Measurements from ENCODE around the gene ZSWIM1.

The ZSWIM1 gene

DNA sequence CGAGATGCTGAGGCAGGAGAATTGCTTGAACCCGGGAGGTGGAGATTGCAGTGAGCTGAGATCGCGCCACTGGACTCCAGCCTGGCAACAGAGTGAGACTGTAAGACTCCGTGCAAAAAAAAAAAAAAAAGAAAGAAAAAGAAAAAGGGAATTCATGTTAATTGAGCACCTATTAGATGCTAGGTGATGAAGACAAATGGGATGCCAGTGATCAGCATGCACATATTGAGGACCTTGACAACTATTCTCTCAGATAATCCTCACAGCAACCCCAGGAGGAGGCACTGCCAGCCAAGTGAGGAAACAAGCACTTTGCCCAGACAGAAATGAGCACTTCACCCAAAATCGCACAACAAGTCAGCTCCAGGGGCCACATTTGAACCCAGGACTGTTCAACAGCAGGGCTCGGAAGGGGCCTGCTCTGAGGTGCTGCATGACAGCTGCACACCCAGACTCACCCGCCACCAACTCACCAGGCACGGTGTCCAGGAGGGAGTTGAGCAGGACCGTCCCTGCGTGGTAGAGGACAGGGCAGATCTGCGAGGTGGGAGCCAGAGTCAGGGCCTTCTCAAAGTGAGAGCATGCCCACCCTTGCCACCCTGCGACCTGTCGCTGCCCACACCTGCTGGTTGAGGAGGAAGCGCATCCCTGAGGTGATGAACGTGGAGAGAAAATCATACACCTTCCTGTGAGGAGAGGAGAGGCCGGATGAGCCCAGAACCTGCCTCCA is 26.4 kb downstream of the ZSWIM1 start:
- in situ Hi-C loops (cut with MboI; ENCODE audit: low sequenced_read_pairs), result no loop called here

DNA sequence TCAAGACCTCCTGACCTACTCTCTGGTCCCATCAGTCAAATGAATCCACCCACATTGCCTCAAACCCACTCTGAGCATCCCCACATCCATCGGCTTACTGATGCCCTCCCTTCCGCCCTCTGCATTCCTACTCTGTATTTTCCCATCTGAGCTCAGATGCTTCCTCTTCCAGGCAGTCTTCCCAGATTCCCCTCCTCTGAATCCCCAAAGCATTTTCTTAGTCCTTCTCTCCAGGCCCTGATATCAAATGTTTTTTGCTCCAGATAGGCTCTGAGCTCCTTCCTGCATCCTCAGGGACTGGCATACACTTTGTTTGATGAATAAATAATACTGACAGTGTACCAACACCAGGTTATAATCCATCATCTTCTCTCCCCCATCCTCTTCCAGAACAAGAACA is 27.1 kb downstream of the ZSWIM1 start:
- in situ Hi-C loops (cut with MboI; ENCODE audit: low sequenced_read_pairs), result no loop called here

DNA sequence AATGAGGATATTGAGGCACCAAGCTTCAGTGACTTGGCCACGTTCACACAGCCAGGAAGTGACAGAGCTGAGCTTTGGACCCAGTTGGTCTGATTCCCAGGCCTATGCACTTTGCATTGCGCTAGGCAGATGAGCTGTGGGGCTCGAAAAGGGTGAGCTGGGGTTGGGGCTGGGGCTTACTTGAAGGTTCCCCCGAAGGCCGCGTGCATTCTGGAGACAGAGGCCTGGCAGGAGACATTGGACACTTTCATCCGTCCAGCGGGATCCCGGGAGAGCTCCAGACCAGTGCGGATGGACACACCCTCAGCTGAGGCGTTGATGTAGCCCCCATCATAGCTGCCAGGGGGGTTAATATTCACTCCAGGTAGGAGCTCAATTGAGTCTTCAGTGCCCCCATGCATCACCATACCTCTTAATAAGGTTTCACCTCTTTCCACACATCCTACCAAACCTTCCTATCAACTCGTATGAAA is 28.3 kb downstream of the ZSWIM1 start:
- in situ Hi-C loops (cut with MboI; ENCODE audit: low sequenced_read_pairs), result no loop called here

DNA sequence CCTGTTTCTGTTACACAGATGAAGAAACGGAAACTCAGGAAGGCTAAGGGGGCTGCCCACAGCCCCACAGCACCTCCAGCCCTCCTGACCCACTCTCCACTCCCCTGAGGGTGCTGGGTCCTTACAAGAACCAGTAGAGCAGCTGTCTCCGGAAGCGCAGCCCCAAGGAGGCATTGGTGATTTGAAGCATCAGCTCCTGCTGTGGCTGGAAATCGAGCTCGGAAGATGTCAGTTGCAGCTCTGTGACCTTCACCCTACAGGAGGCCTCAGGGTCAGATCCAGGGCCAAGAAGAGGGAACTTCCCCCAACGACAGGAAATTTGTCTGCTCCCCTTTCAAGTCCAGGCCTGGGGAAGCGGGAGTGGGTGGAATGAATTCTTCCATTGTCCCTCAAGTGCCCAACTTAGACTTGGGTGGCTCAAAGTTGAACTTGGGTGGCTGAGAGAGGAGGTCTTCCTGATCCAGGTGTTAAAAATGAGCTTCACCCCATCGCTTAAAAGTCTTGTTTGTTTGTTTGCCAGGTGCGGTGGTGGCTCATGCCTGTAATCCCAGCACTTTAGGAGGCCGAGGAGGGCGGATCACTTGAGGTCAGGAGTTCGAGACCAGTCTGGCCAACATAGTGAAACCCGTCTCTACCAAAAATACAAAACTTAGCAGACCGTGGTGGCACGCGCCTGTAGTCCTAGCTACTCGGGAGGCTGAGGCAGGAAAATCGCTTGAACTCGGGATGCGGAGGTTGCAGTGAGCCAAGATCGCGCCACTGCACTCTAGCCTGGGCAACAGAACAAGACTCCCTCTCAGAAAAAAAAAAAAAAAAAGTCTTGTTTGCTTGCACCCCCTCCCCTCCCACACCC is 29.0 kb downstream of the ZSWIM1 start:
- in situ Hi-C loops (cut with MboI; ENCODE audit: low sequenced_read_pairs), result no loop called here

DNA sequence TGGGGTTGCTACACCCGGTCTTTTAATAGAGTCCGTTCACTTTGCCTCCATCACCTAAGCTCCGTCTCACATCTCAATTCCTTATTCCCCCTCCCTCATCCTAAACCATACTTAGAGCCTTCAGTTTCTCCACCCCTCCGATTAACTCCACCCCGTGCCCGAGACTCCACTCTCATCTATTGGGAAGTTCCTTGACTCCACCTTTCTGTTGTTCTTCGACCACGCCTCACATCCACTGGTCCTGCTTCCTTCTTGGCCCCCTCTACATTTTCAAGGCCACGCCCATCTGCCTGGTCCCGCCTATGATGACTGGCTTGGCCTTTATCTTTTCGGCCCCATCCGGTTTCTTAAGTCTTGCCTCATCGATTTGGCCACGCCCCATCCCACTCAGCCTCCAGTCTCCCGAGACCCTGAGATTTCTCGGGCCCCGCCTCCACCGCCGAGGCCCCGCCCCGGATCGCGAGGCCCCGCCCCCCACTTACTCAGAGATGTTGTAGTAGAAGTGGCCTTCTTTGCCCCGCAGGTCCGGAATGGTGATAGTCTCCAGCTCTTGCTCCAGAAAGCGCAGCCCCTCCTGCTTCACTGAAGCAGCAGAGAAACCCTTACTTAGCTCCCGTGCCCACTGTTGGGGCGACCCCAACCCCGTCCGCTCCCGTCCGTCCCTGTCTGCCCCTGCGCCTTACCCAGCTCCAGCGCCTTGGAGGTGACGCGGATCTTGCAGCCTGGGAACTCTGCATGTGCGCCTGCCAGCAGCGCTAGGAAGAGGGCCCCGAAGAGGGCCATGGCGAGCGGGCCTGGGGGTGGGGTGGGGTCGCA is 29.9 kb downstream of the ZSWIM1 start:
- in situ Hi-C loops (cut with MboI; ENCODE audit: low sequenced_read_pairs), result no loop called here

DNA sequence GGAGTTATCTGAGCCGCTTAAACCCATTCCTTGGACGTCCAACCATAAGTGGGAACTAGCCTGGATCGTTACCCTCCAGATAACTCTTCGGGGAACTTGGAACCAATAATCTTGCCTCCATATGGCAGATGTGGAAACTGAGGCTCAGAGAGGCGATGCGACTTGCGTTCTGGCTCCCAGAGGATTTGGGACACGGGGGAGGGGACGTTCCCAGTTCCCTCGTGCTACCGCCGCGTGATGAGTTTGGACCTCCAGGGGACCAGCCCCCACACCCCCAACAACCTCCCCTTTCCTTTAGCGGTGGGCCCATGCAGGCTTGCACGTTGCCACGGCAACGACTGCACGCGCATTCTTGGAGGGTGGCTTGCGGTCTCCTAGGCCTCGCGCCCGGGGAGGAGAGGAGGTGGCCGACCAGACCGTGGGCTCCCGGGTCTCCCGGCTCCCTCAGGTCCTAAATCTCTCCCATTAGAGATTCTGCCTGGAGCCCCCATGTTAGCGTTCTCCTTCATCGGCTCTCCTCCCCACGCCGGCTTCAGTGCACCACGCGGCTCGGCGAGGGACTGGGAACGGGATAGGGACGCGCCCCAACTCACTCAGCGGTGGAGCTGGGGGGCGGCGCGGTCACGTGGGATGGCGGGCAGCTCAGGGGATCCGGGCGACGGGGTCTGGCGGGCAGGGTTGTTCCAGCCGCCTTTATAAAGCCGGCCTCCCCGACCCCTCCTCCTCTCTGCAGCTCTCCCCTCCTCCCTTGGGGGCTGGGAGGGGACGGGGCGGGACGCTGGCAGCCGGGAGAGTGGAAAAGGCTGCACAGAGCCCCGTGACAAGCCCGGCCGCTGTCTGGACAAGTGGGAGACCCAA is 30.7 kb downstream of the ZSWIM1 start, which contains the start of gene PLTP:
TSS of gene PLTP (minus strand) at position 670 of the 858 bp plus-strand sequence. CDS start 703 bp downstream, outside the sequence.
- in situ Hi-C loops (cut with MboI; ENCODE audit: low sequenced_read_pairs), result no loop called here

DNA sequence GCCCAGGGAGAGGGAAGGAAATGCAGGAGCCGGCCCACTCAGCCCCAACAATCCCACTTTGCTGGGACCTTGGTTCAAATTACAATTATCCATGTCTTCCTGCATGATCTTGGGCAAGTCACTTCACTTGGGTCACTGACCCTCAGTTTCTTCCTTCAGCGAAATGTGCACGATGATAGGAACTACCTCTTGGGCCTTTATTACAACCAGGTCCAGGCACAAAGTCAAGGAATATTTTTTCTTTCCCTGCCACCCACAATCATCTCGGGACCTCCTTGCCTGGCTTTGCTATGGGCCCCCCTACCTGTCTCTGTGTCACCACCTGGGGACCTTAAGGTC is 31.3 kb downstream of the ZSWIM1 start:
- in situ Hi-C loops (cut with MboI; ENCODE audit: low sequenced_read_pairs), result no loop called here

DNA sequence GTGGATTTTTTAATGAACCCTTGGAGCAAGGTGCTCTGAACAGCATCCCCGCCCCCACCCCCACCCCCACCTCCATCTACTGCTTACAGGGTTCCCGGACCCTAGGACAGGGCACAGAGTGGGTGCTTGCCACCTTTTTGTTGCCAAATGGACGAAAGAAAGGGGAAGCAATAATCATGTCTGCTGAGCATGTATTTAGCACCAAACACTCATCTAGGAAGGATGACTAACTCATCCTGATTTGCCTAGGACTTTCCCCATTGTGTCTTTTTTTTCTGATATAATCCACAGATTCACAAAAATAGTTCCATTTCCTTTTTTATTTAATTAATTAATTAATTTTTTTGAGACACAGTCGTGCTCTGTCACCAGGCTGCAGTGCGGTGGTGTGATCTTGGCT is 32.1 kb downstream of the ZSWIM1 start:
- in situ Hi-C loops (cut with MboI; ENCODE audit: low sequenced_read_pairs), result no loop called here

DNA sequence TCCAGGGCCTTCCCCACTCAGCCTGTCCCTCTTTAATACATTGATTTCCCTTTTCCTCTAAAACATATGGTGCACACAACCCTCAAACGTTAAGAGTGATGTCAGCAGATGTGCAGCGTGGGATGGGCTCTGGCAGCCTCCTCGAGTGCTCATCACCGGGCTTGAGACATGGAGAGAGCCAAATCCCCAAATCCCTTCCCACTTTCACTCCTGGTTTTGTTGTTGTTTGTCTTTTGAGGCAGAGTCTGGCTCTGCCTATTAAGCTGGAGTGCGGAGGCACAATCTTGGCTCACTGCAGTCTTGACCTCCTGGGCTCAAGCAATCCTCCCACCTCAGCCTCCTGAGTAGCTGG is 36.7 kb downstream of the ZSWIM1 start:
- in situ Hi-C loops (cut with MboI; ENCODE audit: low sequenced_read_pairs), result no loop called here

DNA sequence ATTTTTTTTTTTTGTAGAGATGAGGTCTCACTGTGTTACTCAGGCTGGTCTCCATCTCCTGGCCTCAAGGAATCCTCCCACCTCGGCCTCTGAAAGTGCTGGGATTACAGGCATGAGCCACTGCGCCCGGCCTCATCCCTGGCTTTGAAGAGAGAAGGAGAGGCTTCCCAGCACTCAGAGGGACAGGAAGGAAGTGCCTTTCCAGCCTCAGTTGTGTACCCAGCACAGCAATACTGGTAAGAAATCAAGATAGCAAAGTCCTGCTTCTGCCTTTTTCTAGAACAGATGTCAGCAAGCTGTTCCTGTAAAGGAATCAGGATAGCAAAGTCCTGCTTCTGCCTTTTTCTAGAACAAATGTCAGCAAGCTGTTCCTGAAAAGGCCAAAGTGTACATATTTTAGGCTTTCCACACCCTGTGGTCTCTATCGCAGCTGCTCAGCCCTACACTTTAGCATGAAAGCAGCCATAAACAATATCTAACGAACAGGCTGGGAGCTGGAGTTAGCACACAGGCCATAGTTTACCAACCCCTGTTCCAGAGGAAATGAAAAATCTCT is 37.2 kb downstream of the ZSWIM1 start:
- in situ Hi-C loops (cut with MboI; ENCODE audit: low sequenced_read_pairs), result no loop called here

DNA sequence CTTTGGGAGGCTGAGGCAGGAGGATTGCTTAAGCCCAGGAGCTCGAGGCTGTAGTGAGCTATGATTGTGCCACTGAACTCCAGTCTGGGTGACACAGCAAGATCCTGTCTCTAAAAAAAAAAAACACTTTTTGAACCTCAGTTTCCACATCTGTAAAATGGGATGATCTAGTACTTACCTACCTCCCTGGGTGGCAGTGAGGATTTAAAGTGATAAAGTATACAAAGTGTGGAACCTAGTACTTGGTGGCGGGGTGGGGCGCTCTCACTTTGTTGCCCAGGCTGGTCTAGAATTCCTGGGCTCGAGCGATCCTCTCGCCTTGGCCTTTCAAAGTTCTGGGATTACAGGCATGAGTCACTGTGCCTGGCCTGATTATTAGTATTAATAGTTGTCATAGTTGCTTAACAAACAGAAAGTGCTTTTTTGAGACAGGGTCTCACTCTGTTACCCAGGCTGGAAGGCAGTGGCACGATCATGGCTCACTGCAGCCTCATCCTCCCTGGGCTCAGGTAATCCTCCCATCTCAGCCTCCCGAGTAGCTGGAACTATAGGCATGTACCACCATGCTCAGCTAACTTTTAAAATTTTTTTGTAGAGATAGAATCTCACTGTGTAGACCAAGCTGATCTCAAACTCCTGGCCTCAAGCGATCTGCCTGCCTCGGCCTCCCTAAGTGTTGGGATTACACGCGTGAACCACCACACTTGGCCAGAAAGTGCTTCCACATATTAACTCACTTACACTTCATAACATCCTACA is 37.9 kb downstream of the ZSWIM1 start:
- in situ Hi-C loops (cut with MboI; ENCODE audit: low sequenced_read_pairs), result no loop called here

DNA sequence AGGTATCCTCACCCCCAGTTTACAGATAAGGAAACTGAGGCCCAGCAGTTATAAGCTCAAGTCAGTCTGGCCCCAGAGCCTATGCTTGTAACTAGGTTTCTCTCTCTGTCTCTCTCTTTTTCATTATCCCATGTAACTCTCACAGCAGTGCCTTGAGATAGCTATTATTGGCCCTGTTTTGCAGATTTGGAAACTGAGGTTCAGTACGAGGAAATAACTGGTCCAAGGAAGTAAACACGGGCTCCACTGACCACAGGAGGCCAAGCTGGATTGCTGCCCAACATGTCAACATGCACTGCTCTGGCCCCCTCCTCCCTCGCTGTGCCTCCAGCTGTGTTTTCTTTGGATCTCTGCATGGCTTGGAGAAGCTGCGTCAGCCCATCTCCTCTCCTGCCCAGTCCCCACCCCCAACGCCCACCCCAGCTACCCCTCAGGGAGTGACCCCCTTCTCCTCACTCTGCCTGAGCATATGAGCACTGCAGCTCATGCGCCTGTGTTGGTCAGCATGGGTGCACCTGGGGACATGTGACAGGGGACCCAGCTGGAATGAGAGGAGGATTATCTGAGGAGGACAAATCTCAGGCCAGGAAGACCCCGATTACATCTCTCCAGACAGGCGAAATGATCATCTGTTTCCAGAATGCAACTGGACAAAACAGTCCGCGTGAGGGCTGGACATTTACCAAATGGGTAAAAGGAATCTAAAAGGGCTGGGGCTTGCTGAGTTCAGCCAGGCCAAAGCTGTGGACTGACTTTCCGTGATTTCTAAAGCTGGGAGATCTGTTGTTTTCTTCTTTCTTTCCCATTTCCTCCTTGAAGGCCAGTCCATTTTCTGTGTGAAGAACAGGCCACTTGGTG is 38.7 kb downstream of the ZSWIM1 start:
- in situ Hi-C loops (cut with MboI; ENCODE audit: low sequenced_read_pairs), result no loop called here

DNA sequence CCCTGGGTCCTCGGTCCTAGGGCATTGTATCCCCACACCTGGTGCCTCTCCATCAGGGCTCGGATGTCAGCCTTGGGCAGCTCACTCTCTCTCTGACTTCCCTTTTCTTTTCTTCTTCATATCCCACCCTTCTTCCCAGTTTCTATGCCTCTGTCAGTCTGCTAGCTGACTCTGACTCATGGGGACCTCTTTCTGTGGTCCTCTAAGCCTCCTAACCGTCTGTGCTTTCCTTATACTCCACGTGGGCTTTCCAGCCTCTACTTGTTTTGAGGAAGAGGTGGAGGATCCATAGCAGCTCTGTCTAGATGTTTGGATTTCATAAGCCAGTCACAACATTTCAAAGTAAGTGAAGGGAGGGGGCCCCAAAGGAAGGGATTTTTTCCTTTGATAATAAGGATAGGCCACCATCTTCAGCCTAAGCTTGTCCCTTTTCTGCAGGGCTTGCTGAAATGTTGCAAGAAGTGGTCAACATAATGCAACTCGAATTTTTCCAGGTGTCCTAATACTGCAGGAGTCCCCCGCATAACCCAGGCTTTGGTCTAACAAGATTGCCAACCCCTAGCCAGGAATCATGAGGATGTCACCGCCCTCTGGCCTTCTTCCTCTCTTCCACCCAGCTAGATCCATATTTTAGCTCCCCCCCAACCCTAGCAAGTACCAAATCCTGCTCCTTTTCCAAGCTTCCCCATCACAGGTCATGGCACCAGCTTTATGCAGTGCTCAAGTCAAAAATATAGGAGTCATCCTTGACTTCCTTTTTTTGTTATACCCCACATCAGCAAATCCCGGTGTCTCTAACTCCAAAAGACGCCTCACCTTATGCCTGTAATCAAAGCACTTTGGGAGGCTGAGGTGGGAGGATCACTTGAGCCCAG is 39.7 kb downstream of the ZSWIM1 start:
- in situ Hi-C loops (cut with MboI; ENCODE audit: low sequenced_read_pairs), result no loop called here

DNA sequence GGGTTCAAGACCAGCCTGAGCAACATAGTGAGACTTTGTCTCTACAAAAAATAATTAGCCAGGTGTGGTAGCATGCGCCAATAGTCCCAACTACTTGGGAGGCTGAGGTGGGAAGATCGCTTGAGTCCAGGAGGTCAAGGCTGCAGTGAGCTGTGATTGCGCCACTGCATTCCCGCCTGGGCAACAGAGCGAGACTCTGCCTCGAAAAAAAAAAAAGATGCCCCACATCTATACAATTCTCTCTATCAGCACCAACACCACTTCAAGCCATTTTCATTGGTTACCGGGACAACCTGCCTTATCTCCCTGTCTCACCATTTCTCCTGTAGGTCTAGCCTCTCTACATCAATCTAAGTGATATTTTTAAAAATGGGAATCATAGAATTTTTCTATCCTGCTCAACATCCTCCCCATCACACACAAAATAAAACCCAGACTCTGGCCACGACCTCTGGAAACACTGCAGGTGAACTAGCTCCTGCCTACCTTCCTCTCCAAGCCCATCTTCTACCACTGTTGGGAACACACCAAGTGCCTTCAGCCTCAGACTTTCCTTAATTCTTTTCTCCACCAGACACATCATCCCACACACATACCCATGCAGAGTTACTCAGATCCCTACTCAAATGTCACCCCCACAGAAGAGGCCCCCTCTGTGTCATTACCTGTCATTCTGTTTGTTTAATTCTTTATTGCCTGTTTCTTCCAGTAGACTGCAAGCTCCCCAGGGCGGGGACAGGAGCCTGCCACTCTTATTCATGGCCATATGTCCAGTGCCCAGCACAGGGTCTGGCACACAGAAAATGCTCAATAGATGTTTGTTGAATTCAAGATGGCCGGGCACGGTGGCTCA is 40.5 kb downstream of the ZSWIM1 start:
- in situ Hi-C loops (cut with MboI; ENCODE audit: low sequenced_read_pairs), result no loop called here

DNA sequence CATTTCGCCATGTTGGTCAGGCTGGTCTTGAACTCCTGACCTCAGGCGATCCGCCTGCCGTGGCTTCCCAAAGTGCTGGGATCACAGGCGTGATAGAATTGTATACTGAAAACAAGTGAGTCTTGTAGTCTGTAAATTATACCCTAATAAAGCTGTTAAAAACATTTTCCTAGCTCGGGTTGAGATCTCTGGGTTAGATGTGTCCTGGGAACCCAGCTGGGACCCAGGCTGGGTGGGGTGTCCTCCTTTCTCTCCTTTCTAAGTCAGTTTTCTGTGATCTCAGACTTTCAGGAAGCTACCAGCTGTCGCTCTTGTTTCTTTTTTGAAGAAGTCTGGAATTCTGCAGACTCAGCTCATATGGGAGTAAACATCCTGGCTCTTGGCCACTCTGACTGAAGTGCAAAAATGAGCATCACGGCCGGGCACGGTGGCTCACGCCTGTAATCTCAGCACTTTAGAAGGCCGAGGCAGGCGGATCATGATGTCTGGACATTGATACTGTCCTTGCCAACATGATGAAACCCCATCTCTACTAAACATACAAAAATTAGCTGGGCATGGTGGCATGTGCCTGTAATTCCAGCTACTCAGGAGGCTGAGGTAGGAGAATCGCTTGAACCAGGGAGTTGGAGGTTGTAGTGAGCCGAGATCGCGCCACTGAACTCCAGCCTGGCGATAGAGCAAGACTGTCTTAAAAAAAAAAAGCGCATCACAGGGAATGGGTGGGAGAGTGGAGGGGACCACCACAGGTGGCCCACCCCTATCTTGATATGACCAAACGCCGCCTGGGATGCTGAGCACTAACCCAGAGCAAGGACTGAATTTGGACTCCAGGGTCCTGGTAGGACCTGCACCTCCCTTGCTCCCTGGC is 43.6 kb downstream of the ZSWIM1 start:
- in situ Hi-C loops (cut with MboI; ENCODE audit: low sequenced_read_pairs), result no loop called here

Data from HL-60/S4 treated with phorbol 12-myristate 13-acetate at 8.2 ng/mL for 4 days and 3 days (cell line).